ENCODE results near the gene KCNJ6.
"Not testable (repeated sequence)": the region's sequence is repeated elsewhere in the genome, so short reads cannot be mapped to it uniquely, and the experiment has no call there.

Gene KCNJ6

GRCh38 chr21:37916310-37917051 is at the start of gene KCNJ6:
KCNJ6 (minus strand) TSS chr21:37916457; CDS start chr21:37840682, 75,775 bp downstream.
- no peak for DNase-seq

GRCh38 chr21:37965088-37965805 is 49.0 kb upstream of the KCNJ6 start:
- DNase-seq, result no peak

GRCh38 chr21:37958537-37958936 is 42.3 kb upstream of the KCNJ6 start:
- DNase-seq, result no peak

GRCh38 chr21:37956772-37957171 is 40.5 kb upstream of the KCNJ6 start:
- no peak for DNase-seq

GRCh38 chr21:37945036-37945435 is 28.8 kb upstream of the KCNJ6 start:
- no peak for DNase-seq

GRCh38 chr21:37944496-37944895 is 28.2 kb upstream of the KCNJ6 start:
- DNase-seq, result no peak

- DNase-seq, result no peak
These were observed 24.4 kb upstream of the KCNJ6 start for GRCh38 chr21:37940691-37941090.

GRCh38 chr21:37939838-37940237 is 23.6 kb upstream of the KCNJ6 start:
- DNase-seq, result no peak

- DNase-seq, result no peak
These were observed 23.0 kb upstream of the KCNJ6 start for GRCh38 chr21:37939251-37939650.

GRCh38 chr21:37937668-37938067 is 21.4 kb upstream of the KCNJ6 start:
- no peak for DNase-seq

- no peak for DNase-seq
These were observed 19.9 kb upstream of the KCNJ6 start for GRCh38 chr21:37936010-37936785.

GRCh38 chr21:37932936-37933335 is 16.7 kb upstream of the KCNJ6 start:
- DNase-seq, result no peak

- no peak for DNase-seq
These were observed 11.5 kb upstream of the KCNJ6 start for GRCh38 chr21:37927711-37928110.

GRCh38 chr21:37921091-37921490 is 4.8 kb upstream of the KCNJ6 start:
- DNase-seq, result no peak

- not testable (repeated sequence) for DNase-seq
These were observed 4.0 kb upstream of the KCNJ6 start for GRCh38 chr21:37920302-37920701.

GRCh38 chr21:37917612-37918011 is 1.4 kb upstream of the KCNJ6 start:
- DNase-seq, result no peak

GRCh38 chr21:37915941-37916309 is 332 bp downstream of the KCNJ6 start:
- DNase-seq, result no peak

- no peak for DNase-seq
These were observed 753 bp downstream of the KCNJ6 start for GRCh38 chr21:37915497-37915911.

GRCh38 chr21:37912616-37913015 is 3.6 kb downstream of the KCNJ6 start:
- DNase-seq, result no peak

GRCh38 chr21:37909936-37910335 is 6.3 kb downstream of the KCNJ6 start:
- DNase-seq, result no peak

GRCh38 chr21:37908691-37909090 is 7.6 kb downstream of the KCNJ6 start:
- no peak for DNase-seq

- DNase-seq, result no peak
These were observed 9.2 kb downstream of the KCNJ6 start for GRCh38 chr21:37907076-37907475.

GRCh38 chr21:37905291-37905690 is 11.0 kb downstream of the KCNJ6 start:
- no peak for DNase-seq

- DNase-seq, result no peak
These were observed 11.4 kb downstream of the KCNJ6 start for GRCh38 chr21:37904856-37905255.

All from DMS79 (cell line).